Activated CD8-positive, alpha-beta memory T cell treated with anti-CD3 and anti-CD28 coated beads for 36 hours (primary cell): ENCODE results near the gene DOHH. TPM values are rescaled to one million over a fixed set of nuclear protein-coding genes. Genes with fewer than 3 reads are reported as not detected.
"Not testable (repeated sequence)": the region's sequence is repeated elsewhere in the genome, so short reads cannot be mapped to it uniquely, and the experiment has no call there.

Experiments
- CTCF ChIA-PET: fragments of 350-600 bp; sonication (Branson Sonifier 250); formaldehyde crosslinking; loops from one replicate; lab custom pipeline; 2021; ENCODE audit warnings: antibody characterized with exemption; lab: Charles Lee
- POLR2A ChIA-PET: fragments of 350-600 bp; sonication (Branson Sonifier 250); formaldehyde crosslinking; loops from one replicate; lab custom pipeline; 2021; ENCODE audit warnings: antibody characterized with exemption; lab: Charles Lee
- total RNA-seq, 2 experiments: library from RNA; stranded (reverse); gene quantifications; one replicate each; pipeline ENCODE4 v1.2.3, GENCODE V29; 2021

The DOHH gene
- total RNA-seq, 2 experiments from 2014 or later = 18.8 to 21.4 TPM

GRCh38 chr19:3458229-3459088 lies 42.0 kb downstream of the DOHH start:
- ChIA-PET POLR2A (no interaction called here), CTCF (interaction anchor here (0.6 kb wide), 1 partner anchor 27 kb away, joined by 3 read pairs; no protein-coding TSS in a partner anchor)

- CTCF ChIA-PET = no interaction called here
Measured at GRCh38 chr19:3457528-3458228, 42.8 kb downstream of the DOHH start.

GRCh38 chr19:3456925-3457527 lies 43.4 kb downstream of the DOHH start:
- ChIA-PET POLR2A (no interaction called here), CTCF (no interaction called here)

More at GRCh38 chr19:3457528-3458228, 42.8 kb downstream of the DOHH start:
- POLR2A ChIA-PET = no interaction called here

- POLR2A ChIA-PET = no interaction called here
- CTCF ChIA-PET = no interaction called here
Measured at GRCh38 chr19:3455960-3456601, 44.4 kb downstream of the DOHH start.

GRCh38 chr19:3455393-3455955 lies 45.0 kb downstream of the DOHH start:
- ChIA-PET POLR2A (no interaction called here), CTCF (no interaction called here)

- POLR2A ChIA-PET = no interaction called here
- CTCF ChIA-PET = no interaction called here
Measured at GRCh38 chr19:3454656-3455392, 45.6 kb downstream of the DOHH start.

GRCh38 chr19:3453840-3454239 lies 46.6 kb downstream of the DOHH start:
- CTCF ChIA-PET = no interaction called here
- POLR2A ChIA-PET = no interaction called here

- ChIA-PET POLR2A (interaction anchor here (0.6 kb wide), 1 partner anchor 12 kb away, joined by 9 read pairs; no protein-coding TSS in a partner anchor), CTCF (interaction anchor here (0.6 kb wide), 1 partner anchor 535 kb away, joined by 5 read pairs; no protein-coding TSS in a partner anchor)
Measured at GRCh38 chr19:3452942-3453214, 47.6 kb downstream of the DOHH start.

GRCh38 chr19:3452171-3452941 lies 48.1 kb downstream of the DOHH start:
- POLR2A ChIA-PET = no interaction called here
- CTCF ChIA-PET = interaction anchor here (0.6 kb wide), 1 partner anchor 535 kb away, joined by 5 read pairs; no protein-coding TSS in a partner anchor

- ChIA-PET CTCF (no interaction called here), POLR2A (no interaction called here)
Measured at GRCh38 chr19:3451451-3451866, 49.0 kb downstream of the DOHH start.

- CTCF ChIA-PET = no interaction called here
- POLR2A ChIA-PET = no interaction called here
Measured at GRCh38 chr19:3450796-3451411, 49.6 kb downstream of the DOHH start.

GRCh38 chr19:3448616-3449334 lies 51.7 kb downstream of the DOHH start:
- ChIA-PET CTCF (no interaction called here), POLR2A (no interaction called here)

GRCh38 chr19:3446657-3447056 lies 53.8 kb downstream of the DOHH start:
- CTCF ChIA-PET = interaction anchor here (0.7 kb wide), 1 partner anchor 57 kb away, joined by 4 read pairs; no protein-coding TSS in a partner anchor
- POLR2A ChIA-PET = not testable (repeated sequence)

GRCh38 chr19:3444695-3445234 lies 55.7 kb downstream of the DOHH start:
- ChIA-PET POLR2A (no interaction called here), CTCF (no interaction called here)

GRCh38 chr19:3443840-3444694 lies 56.4 kb downstream of the DOHH start:
- POLR2A ChIA-PET = no interaction called here
- CTCF ChIA-PET = no interaction called here
